Measurements from ENCODE around the gene DHRS4L2.
"Not testable (repeated sequence)": the region's sequence is repeated elsewhere in the genome, so short reads cannot be mapped to it uniquely, and the experiment has no call there.

The DHRS4L2 gene

DNA sequence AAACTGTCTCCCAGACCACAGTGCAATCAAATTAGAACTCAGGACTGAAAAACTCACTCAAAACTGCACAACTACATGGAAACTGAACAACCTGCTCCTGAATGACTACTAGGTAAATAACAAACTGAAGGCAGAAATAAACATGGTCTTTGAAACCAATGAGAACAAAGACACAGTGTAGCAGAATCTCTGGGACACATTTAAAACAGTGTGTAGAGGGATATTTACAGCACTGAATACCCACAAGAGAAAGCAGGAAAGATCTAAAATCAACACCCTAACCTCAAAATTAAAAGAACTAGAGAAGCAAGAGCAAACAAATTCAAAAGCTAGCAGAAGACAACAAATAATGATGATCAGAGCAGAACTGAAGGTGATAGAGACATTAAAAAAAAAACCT, 14.7 kb upstream of the DHRS4L2 start:
- DNase-seq = not testable (repeated sequence)

DNA sequence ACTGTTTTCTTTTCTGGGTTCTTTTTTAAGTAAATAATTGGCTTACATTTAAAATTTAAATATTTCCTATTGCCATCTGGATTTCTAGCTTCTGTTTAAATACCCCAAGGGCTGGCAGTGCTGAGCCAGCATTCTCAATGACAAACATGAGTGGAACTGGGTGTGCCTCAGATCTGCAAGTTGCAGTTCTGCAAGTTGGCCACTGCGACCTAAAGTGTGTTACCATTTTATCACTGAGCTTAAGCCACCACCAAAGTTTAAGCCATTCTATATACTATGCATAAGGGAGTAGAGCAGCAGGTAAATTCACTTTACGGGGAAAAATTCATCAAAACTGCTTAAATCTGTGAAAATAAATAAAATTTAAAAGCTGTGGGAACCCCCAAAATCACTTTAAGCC, 11.5 kb upstream of the DHRS4L2 start:
- not testable (repeated sequence) for DNase-seq

- not testable (repeated sequence) for DNase-seq
Measured at GRCh38 chr14:23981951-23982813, 6.5 kb upstream of the DHRS4L2 start.

DNA sequence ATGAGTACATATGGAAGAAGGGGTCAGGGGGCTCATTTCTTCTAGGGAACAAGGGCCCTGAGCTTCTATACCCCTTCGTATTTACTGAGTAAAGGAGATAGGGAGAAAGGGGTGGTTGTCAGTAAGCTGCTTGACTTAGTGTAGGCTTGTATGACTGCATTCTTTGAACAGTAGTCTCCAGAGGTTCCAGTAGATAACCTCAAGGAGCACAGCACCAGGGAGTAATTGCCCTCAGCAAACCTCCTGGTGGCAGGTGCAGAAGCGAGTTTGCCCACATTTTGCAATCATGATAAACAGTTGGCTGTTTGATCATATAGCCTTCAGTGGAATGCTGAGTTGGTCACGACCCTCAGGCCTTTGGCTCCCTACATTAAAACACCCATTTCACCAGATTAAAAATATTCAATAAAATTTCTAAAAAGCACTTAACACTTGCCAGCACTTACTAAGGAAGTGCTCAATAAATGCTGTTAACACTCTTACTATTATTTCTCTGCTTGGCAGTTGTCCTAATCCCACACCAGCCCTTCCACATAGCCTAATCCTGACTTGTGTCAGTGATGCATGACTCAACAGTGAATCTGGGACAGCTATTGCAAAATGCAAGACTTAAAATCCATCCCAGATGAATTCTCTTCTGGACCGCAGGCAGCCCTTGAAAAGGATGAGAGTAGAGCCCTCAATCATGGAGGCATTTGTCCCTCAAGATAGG, 3.7 kb upstream of the DHRS4L2 start:
- DNase-seq = peak; percentile 81

DNA sequence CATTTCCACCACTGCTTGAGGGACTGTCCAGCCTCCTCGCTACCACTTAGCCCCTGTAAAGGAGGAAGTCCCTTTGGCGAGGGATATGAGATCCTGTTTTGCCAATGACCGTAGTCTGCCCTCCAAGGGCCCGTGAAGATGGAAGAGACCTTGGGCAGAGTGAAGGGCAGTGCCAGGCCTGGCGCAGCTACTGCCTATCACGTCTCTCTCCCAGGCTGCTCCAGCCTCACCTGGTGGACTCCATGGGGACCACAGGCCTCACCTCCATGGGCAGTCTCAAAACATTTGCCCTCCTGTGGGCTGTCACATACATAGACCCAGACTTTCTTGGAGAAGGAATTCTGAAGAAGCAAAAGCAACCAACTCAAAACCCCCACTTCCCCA, 514 bp upstream of the DHRS4L2 start:
- DNase-seq = not testable (repeated sequence)

DNA sequence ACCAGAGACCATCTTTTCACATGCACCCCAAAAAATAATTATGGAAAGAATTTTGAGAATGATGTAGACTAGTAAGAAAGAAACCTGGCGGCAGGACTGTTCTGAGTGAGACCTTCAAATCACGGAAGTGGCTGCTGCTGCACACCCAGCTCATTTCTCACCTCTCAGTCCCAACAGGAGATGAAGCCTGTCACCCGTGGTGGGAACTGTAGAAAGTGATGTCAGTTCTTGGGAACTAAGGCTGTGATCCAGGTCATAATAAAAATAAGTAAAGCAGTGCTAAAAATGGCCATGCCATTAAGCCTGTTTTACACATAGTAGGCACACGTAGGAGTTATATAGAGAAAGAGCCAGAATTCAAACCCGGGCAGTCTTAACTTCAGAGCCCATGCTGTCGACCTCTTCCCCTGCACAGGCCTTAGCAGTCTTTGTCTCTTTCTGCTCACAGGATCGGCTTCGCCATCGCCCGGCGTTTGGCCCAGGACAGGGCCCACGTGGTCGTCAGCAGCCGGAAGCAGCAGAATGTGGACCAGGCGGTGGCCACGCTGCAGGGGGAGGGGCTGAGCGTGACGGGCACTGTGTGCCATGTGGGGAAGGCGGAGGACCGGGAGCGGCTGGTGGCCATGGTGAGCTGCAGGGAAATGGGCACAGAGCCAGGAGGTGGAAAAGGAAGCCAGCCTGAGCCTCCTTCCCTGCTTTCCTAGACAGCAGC, 1.2 kb downstream of the DHRS4L2 start:
- not testable (repeated sequence) for DNase-seq

DNA sequence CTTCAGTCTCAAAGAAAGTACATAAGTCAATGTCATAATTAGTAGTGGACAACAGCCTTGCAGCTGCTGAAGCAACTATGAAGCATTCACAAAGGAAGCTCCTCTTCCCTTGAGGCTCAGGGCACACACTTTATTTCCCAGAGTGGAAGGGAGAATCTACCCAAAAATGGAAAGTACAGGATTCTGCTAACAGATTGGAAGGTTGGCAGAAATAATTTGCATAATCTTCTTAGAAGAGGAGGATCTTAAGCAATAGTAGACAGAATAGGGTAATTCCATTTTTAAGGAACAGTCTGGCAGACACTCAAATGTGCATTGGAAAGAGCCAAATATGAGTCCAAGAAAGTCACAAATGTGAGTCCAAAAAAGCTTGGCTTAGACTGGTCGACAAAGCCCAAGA, 2.2 kb downstream of the DHRS4L2 start:
- DNase-seq = not testable (repeated sequence)

- not testable (repeated sequence) for DNase-seq
Measured at GRCh38 chr14:23993042-23993441, 4.3 kb downstream of the DHRS4L2 start.

DNA sequence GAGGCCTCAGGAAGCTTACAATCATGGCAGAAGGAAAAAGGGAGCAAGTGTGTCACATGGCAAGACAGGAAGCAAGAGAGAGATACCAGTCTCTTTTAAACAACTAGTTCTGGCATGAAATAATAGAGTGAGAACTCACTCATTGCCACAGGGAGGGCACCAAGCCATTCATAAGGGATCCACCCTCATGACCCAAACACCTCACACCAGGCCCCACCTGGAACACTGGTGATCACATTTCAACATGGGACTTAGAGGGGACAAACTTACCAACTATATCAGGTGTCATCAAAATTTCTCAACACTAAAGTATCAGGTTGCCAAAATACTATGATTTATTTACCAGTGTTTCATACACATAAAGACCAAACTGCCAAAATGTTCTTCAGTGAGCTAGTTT, 7.3 kb downstream of the DHRS4L2 start:
- DNase-seq = not testable (repeated sequence)

- DNase-seq = not testable (repeated sequence)
Measured at GRCh38 chr14:23996825-23997224, 8.1 kb downstream of the DHRS4L2 start.

- not testable (repeated sequence) for DNase-seq
Measured at GRCh38 chr14:23999640-24000039, 10.9 kb downstream of the DHRS4L2 start.

DNA sequence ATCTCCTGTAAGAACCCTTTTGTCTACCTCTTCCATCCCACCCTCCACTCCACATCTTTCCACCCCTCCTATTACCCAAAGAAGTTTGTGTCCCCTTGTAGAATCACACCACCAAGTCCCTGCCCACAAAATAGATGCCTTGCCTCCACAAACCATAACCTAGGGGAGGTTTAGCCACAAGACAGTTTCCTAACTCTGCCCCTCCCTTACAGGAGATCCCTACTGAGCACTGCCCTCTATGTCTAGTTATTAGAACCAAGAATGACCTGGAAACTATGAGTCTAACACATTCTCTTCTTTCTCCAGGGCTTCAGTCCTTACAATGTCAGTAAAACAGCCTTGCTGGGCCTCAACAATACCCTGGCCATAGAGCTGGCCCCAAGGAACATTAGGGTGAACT, 12.3 kb downstream of the DHRS4L2 start:
- DNase-seq = not testable (repeated sequence)

DNA sequence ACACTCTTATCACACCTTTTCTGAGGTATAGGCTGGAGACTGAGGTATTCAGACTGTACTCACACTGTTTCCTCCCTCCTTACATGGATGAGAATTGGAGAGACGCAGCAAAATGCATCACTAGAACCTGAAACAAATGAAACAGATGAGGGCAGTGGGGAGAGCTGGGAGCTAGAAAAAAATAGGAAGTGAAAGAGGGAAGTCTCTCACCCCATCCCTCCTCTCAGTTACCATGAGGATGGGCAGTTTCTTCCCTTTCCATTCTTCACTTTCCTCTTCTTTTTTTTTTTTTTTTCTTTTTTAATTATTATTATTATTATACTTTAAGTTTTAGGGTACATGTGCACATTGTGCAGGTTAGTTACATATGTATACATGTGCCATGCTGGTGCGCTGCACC, 12.9 kb downstream of the DHRS4L2 start:
- not testable (repeated sequence) for DNase-seq

GRCh38 chr14:24006471-24006816, 17.7 kb downstream of the DHRS4L2 start:
- DNase-seq = not testable (repeated sequence)

DNA sequence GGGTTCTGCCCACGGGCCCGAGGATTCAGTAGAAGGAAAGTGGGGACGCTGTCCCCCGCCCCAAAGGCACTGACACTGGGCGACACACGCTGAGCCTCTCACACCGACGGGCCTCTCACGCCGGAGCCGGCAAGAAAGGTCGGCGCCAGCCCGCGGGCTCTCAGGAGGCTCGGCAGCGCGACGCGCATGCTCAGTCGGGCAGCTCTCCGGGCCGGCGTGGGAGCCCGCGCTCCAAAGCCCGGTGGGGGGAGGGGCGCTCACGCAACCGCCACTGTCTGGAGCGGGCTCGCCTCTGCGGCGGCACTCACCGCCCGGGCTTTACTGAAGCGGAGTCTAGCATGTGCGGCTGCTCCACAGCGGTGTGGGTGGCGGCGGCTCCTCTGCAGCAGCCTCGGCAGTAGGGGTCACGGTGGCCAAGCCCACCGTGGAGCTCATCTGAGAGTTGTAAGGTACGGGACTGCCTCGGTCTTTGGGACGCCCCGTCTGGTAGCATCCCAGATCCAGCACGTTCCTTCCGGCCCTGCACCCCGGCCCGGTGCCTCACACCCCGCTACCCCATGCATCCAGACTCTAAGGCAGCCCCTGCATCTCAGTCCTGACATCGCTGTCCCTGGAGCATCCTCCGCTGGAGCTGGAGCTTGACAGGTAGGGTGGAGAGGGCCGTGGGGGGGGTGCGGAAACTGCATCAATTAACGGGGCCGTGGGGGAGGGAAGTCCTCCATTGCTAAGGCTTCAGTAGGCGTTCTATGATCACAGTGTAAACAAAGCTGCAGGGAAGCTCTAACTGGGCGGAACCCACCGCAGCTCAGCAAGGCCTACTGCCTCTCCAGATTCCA, 18.3 kb downstream of the DHRS4L2 start:
- peak; percentile 39 for DNase-seq

DNA sequence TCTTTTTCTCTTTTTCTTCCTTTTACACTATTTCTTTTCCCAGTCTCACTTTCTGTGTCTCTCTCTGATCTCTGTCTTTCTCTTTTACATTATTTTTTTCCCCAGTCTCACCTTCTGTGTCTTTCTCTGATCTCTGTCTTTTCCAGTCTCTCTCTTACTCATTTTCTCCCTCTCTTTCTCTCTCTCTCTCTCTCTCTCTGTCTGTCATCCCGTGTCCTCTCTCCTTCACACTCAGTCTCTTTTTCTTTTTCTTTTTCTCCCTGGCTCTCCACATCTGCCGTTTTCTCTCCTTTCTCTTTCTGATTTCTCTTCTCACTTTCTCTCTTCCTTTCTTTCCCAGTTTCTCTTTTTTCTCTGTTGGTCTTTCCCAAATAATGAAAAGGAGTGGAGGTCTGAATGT, 22.3 kb downstream of the DHRS4L2 start:
- DNase-seq = no peak

DNA sequence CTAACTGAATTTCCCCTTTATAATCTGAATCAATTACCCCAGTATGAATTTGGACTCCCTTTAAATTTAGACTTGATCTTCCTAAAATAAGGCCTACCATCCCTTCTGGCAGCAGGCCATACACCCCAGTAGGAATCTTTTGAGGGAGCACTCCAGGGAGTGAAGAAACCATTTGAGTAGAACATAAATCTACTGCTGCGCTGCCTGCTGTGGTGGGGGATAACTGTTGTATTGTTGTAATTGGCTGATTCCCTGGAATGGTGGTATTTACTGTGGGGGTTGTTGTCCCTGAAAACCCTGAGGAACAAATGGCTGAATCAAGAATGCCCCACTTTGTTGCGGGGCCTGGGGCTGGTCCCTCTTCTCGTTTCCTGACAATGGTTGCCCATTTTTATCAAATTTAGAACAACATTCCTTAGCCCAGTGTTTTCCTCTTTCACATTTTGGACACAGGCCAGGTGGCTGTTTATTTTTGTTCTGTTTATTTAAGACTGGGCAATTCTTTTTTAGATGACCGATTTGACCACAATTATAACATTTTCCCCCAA, 24.1 kb downstream of the DHRS4L2 start:
- DNase-seq = not testable (repeated sequence)

DNA sequence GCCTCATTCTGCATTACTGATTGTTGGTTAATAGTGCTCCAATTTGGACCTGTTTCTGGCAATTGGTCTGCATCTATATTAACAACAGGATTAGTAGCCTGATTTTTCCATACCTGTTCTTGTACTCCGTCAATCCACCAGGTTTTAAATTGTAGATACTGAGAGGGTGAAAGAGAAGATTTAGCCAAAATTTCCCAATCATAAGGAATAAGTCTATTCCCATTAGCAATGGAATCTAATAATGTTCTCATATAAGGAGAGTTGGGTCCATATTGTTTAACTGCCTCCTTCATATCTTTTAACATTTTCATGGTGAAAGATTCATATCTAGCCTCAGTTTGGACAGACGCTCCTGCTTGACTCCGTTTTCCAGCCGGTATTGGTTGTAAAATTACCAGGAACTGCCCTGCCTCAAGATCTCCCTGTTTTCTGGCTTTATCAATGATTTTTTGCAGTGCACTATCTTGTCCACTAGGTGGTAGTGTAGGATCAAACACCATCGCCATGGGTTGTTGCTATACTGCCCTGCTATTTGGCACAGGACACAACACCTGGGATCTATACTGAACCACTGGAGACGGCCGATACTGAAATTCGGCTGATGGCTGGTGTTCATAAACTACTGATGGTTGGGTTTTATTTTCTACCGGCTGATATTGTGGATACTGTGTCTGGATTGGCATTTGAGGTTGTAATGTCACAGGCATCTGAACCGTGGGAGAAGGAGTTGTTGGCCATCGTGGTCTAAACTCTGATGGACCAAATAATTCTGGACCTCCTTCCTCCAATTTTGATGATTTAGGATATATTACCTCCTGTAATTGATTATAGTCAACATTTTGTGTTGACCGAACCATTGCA, 25.2 kb downstream of the DHRS4L2 start:
- DNase-seq = peak; percentile 73

- DNase-seq = not testable (repeated sequence)
Measured at GRCh38 chr14:24015745-24016144, 27.0 kb downstream of the DHRS4L2 start.

DNA sequence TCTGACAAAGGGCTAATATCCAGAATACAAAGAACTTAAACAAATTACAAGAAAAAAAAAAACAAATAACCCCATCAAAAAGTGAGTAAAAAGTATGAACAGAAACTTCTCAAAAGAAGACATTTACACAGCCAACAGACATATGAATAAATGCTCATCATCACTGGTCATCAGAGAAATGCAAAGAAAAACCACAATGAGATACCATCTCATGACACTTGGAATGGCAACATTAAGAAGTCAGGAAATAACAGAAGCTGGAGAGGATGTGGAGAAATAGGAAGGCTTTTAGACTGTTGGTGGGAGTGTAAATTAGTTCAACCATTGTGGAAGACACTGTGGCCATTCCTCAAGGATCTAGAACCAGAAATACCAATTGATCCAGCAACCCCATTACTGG, 30.2 kb downstream of the DHRS4L2 start:
- not testable (repeated sequence) for DNase-seq

GRCh38 chr14:24019944-24020343, 31.2 kb downstream of the DHRS4L2 start:
- not testable (repeated sequence) for DNase-seq

All from EL (cell line).